Mammary epithelial cell (primary cell): ENCODE results near the gene PRH1.

ENCODE experiments used
- EZH2 ChIP-seq: IDR thresholded peaks from 2 replicates; pipeline ENCODE4 v1.6.1; 2012; ENCODE audit warnings: low read length, inconsistent platforms, borderline replicate concordance
- TF ChIP-seq, protein P1 (sequence below), 2 donors: IDR thresholded peaks in 1 of 2; conservative IDR thresholded peaks in 1 of 2; 2 replicates each; pipeline ENCODE4 v1.5.1; 2011 to 2012; ENCODE audit warnings: inconsistent platforms in 2 of 2, low read length in 2 of 2, mild to moderate bottlenecking in 2 of 2, control low read depth in 1 of 2, low read depth in 1 of 2; ENCODE audit not compliant: insufficient read depth in 1 of 2; ENCODE audit errors: extremely low read depth in 1 of 2

DNA sequence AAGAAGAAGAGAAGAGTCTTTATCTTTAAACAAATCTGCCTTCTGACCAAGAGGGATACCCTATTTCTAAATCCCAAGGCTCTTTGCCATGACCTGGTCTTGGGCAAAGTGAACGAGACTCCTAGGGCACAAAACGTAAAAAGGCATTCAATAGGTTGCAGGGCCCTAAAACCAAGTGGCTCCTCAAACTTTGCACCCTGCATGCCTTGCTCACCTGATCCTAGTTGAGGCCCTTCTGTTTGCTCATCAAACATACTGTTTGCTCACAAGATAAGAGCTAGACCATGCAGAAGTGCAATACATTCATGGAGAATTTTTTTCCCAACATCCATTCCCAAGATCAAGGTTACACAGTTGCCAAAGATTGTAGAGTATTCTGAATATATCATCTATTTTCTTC is 7.9 kb upstream of the PRH1 start:
- TF ChIP-seq, protein P1, sequence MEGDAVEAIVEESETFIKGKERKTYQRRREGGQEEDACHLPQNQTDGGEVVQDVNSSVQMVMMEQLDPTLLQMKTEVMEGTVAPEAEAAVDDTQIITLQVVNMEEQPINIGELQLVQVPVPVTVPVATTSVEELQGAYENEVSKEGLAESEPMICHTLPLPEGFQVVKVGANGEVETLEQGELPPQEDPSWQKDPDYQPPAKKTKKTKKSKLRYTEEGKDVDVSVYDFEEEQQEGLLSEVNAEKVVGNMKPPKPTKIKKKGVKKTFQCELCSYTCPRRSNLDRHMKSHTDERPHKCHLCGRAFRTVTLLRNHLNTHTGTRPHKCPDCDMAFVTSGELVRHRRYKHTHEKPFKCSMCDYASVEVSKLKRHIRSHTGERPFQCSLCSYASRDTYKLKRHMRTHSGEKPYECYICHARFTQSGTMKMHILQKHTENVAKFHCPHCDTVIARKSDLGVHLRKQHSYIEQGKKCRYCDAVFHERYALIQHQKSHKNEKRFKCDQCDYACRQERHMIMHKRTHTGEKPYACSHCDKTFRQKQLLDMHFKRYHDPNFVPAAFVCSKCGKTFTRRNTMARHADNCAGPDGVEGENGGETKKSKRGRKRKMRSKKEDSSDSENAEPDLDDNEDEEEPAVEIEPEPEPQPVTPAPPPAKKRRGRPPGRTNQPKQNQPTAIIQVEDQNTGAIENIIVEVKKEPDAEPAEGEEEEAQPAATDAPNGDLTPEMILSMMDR (conservative IDR thresholded peaks at IDR 0.05 in 1 of 2, IDR thresholded peaks at IDR 0.05 in 1 of 2; ENCODE audit: extremely low read depth in 1 of 2, insufficient read depth in 1 of 2, low read depth in 1 of 2, low read length in 2 of 2): no peak
- TF ChIP-seq EZH2: no peak
